GM12878 (cell line): ENCODE results near the gene DARS1.

ENCODE experiments used
- EP300 ChIP-seq, 2 experiments: fragments of 150-350 bp in 1 of 2; IDR thresholded peaks; 2 replicates each; pipeline ENCODE4 v1.6.1; 2011 to 2012; ENCODE audit warnings: low read depth in 2 of 2, low read length in 2 of 2, borderline replicate concordance in 1 of 2, improper control_type of control experiment in 1 of 2, inconsistent platforms in 1 of 2; ENCODE audit not compliant: control insufficient read depth in 1 of 2
- EZH2 ChIP-seq: IDR thresholded peaks from 2 replicates; pipeline ENCODE4 v1.6.1; 2012; ENCODE audit warnings: low read depth, mild to moderate bottlenecking, control low read depth, inconsistent platforms, low read length, borderline replicate concordance; ENCODE audit not compliant: control insufficient read depth
- POLR2A ChIP-seq: IDR thresholded peaks from 2 replicates; pipeline ENCODE4 v1.6.1; 2011; ENCODE audit warnings: low read depth, mild to moderate bottlenecking, low read length
- RELA ChIP-seq: fragments of 450-650 bp; IDR thresholded peaks from 2 replicates; pipeline ENCODE4 v1.8.0; 2014; ENCODE audit warnings: borderline replicate concordance; ENCODE audit not compliant: partially characterized antibody
- TAF1 ChIP-seq: IDR thresholded peaks from 2 replicates; pipeline ENCODE4 v1.6.1; 2011; ENCODE audit warnings: mild to moderate bottlenecking, low read depth, low read length, borderline replicate concordance
- TF ChIP-seq, protein P1 (sequence below), 3 experiments: IDR thresholded peaks in 2 of 3; conservative IDR thresholded peaks in 1 of 3; 2 replicates each; pipeline ENCODE4 v1.5.1; 2011; ENCODE audit warnings: low read depth in 3 of 3, low read length in 3 of 3, mild to moderate bottlenecking in 3 of 3, control low read depth in 2 of 3, moderate library complexity in 2 of 3, inconsistent platforms in 1 of 3, mixed read lengths in 1 of 3; ENCODE audit not compliant: control insufficient read depth in 2 of 3, insufficient read depth in 1 of 3; ENCODE audit errors: extremely low read depth in 1 of 3
- TF ChIP-seq, protein P2 (sequence below): fragments of 450-650 bp; IDR thresholded peaks from 2 replicates; pipeline ENCODE4 v1.6.1; 2016; ENCODE audit warnings: mild to moderate bottlenecking
- TF ChIP-seq, protein P3 (sequence below): fragments of 450-650 bp; IDR thresholded peaks from 2 replicates; pipeline ENCODE4 v1.6.1; 2017; ENCODE audit warnings: mild to moderate bottlenecking
- TF ChIP-seq, protein P4 (sequence below): fragments of 450-650 bp; IDR thresholded peaks from 2 replicates; pipeline ENCODE4 v1.6.1; 2017; ENCODE audit warnings: mild to moderate bottlenecking, moderate library complexity

DNA sequence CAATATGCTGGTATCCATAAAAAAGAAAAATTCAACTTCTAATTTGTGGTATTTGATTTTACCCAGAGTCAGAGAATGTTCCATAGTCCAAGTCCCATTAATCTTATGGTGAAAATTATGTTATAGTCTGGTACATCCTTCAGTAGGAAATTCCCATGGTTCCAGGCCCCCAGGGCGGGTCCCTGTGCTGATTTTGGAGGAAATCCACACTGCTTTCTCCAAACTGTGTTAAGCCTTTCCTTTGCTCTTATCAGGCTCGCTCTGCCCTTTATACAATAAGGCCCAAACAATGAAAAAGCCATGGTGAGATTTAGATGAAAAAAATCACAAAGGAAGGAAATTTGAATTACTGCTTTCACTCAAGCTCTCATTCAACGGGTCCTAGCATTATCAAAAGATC is 46.8 kb upstream of the DARS1 start:
- TF ChIP-seq, protein P1, sequence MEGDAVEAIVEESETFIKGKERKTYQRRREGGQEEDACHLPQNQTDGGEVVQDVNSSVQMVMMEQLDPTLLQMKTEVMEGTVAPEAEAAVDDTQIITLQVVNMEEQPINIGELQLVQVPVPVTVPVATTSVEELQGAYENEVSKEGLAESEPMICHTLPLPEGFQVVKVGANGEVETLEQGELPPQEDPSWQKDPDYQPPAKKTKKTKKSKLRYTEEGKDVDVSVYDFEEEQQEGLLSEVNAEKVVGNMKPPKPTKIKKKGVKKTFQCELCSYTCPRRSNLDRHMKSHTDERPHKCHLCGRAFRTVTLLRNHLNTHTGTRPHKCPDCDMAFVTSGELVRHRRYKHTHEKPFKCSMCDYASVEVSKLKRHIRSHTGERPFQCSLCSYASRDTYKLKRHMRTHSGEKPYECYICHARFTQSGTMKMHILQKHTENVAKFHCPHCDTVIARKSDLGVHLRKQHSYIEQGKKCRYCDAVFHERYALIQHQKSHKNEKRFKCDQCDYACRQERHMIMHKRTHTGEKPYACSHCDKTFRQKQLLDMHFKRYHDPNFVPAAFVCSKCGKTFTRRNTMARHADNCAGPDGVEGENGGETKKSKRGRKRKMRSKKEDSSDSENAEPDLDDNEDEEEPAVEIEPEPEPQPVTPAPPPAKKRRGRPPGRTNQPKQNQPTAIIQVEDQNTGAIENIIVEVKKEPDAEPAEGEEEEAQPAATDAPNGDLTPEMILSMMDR (IDR thresholded peaks at IDR 0.05 in 2 of 3, conservative IDR thresholded peaks at IDR 0.05 in 1 of 3; ENCODE audit: control insufficient read depth in 2 of 3, extremely low read depth in 1 of 3, insufficient read depth in 1 of 3, low read depth in 3 of 3, low read length in 3 of 3) = no peak
- TF ChIP-seq, protein P2, sequence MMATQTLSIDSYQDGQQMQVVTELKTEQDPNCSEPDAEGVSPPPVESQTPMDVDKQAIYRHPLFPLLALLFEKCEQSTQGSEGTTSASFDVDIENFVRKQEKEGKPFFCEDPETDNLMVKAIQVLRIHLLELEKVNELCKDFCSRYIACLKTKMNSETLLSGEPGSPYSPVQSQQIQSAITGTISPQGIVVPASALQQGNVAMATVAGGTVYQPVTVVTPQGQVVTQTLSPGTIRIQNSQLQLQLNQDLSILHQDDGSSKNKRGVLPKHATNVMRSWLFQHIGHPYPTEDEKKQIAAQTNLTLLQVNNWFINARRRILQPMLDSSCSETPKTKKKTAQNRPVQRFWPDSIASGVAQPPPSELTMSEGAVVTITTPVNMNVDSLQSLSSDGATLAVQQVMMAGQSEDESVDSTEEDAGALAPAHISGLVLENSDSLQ = no peak
- TF ChIP-seq TAF1 = no peak
- no peak for TF ChIP-seq RELA
- TF ChIP-seq, protein P3, sequence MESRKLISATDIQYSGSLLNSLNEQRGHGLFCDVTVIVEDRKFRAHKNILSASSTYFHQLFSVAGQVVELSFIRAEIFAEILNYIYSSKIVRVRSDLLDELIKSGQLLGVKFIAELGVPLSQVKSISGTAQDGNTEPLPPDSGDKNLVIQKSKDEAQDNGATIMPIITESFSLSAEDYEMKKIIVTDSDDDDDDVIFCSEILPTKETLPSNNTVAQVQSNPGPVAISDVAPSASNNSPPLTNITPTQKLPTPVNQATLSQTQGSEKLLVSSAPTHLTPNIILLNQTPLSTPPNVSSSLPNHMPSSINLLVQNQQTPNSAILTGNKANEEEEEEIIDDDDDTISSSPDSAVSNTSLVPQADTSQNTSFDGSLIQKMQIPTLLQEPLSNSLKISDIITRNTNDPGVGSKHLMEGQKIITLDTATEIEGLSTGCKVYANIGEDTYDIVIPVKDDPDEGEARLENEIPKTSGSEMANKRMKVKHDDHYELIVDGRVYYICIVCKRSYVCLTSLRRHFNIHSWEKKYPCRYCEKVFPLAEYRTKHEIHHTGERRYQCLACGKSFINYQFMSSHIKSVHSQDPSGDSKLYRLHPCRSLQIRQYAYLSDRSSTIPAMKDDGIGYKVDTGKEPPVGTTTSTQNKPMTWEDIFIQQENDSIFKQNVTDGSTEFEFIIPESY = no peak
- TF ChIP-seq, protein P4, sequence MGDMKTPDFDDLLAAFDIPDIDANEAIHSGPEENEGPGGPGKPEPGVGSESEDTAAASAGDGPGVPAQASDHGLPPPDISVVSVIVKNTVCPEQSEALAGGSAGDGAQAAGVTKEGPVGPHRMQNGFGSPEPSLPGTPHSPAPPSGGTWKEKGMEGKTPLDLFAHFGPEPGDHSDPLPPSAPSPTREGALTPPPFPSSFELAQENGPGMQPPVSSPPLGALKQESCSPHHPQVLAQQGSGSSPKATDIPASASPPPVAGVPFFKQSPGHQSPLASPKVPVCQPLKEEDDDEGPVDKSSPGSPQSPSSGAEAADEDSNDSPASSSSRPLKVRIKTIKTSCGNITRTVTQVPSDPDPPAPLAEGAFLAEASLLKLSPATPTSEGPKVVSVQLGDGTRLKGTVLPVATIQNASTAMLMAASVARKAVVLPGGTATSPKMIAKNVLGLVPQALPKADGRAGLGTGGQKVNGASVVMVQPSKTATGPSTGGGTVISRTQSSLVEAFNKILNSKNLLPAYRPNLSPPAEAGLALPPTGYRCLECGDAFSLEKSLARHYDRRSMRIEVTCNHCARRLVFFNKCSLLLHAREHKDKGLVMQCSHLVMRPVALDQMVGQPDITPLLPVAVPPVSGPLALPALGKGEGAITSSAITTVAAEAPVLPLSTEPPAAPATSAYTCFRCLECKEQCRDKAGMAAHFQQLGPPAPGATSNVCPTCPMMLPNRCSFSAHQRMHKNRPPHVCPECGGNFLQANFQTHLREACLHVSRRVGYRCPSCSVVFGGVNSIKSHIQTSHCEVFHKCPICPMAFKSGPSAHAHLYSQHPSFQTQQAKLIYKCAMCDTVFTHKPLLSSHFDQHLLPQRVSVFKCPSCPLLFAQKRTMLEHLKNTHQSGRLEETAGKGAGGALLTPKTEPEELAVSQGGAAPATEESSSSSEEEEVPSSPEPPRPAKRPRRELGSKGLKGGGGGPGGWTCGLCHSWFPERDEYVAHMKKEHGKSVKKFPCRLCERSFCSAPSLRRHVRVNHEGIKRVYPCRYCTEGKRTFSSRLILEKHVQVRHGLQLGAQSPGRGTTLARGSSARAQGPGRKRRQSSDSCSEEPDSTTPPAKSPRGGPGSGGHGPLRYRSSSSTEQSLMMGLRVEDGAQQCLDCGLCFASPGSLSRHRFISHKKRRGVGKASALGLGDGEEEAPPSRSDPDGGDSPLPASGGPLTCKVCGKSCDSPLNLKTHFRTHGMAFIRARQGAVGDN = no peak
- no peak for TF ChIP-seq EP300 (IDR thresholded peaks at IDR 0.05; ENCODE audit: borderline replicate concordance in 1 of 2, control insufficient read depth in 1 of 2, low read depth in 2 of 2, low read length in 2 of 2)
- TF ChIP-seq EZH2 = no peak
- no peak for TF ChIP-seq POLR2A
